Measurements from ENCODE around the gene B4GALNT2. TPM values are rescaled to one million over a fixed set of nuclear protein-coding genes. Genes with fewer than 3 reads are reported as not detected.

The B4GALNT2 gene
- polyA plus RNA-seq, 1 experiment: 0.12 TPM

DNA sequence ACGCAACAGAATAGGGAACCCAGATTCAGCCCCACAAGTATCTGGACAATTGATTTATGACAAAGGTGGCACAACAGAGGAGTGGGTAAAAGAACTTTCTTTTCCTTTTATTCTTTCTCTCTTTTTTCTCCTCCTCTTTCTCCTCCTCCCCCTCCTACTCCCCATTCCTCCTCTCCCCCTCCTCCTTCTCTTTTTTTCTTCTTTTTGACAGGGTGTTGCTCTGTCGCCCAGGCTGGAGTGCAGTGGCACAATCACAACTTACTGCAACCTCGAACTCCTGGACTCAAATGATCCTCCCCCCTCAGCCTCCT, 61.7 kb downstream of the B4GALNT2 start:
- H3K27me3 ChIP-seq (ENCODE audit: control insufficient read depth, insufficient read depth, low read length): no peaks in the 10 kb centered on the region
- POLR2A ChIA-PET: interaction anchor here (0.5 kb wide), 1 partner anchor 163 kb away, joined by 6 read pairs; no protein-coding TSS in a partner anchor
- H3K36me3 ChIP-seq (ENCODE audit: control insufficient read depth, insufficient read depth, low read length): no peaks in the 10 kb centered on the region
- DNase-seq (ENCODE audit: low read depth): no peak
- TF ChIP-seq, protein P1, sequence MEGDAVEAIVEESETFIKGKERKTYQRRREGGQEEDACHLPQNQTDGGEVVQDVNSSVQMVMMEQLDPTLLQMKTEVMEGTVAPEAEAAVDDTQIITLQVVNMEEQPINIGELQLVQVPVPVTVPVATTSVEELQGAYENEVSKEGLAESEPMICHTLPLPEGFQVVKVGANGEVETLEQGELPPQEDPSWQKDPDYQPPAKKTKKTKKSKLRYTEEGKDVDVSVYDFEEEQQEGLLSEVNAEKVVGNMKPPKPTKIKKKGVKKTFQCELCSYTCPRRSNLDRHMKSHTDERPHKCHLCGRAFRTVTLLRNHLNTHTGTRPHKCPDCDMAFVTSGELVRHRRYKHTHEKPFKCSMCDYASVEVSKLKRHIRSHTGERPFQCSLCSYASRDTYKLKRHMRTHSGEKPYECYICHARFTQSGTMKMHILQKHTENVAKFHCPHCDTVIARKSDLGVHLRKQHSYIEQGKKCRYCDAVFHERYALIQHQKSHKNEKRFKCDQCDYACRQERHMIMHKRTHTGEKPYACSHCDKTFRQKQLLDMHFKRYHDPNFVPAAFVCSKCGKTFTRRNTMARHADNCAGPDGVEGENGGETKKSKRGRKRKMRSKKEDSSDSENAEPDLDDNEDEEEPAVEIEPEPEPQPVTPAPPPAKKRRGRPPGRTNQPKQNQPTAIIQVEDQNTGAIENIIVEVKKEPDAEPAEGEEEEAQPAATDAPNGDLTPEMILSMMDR (IDR thresholded peaks at IDR 0.05; ENCODE audit: insufficient read depth, low read depth, low read length): no peak
- no peak overlapping the region for H3K4me3 ChIP-seq (ENCODE audit: low read depth, low read length)
- CTCF ChIA-PET: interaction anchor here (1.2 to 8.7 kb wide), 3 partner anchors 18 to 97 kb away, joined by 3 to 64 read pairs (median 5); no protein-coding TSS in a partner anchor

GRCh38 chr17:49195751-49196150, 63.2 kb downstream of the B4GALNT2 start:
- no peak for DNase-seq (ENCODE audit: low read depth)
- no peaks in the 10 kb centered on the region for H3K27me3 ChIP-seq (ENCODE audit: control insufficient read depth, insufficient read depth, low read length)
- no peaks in the 10 kb centered on the region for H3K36me3 ChIP-seq (ENCODE audit: control insufficient read depth, insufficient read depth, low read length)
- H3K4me3 ChIP-seq (ENCODE audit: low read depth, low read length): no peak overlapping the region
- TF ChIP-seq, protein P1 (IDR thresholded peaks at IDR 0.05; ENCODE audit: insufficient read depth, low read depth, low read length): no peak
- CTCF ChIA-PET: interaction anchor here (1.2 to 8.7 kb wide), 3 partner anchors 14 to 31 kb away, joined by 3 to 64 read pairs (median 5); partner anchors contain the start of genes ABI3 and GNGT2
- POLR2A ChIA-PET: no interaction called here

DNA sequence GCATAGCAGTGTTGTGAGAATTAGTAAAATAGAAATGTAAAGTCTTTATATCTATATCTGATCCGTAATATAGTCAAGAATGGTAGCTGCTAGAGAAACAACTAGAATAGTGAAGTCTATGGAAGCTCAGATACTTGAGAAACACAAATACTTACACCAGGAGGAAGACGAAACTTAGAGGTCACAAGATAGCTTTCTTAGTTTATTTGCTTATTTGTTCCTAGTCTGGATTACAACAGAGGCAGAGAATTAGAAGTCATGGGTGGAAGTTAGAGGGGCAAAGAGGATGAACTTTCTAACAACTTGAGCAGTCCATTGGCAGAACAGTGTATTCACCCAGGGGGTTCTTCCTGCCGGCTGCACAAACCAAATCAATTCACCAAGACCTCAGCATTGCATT, 64.0 kb downstream of the B4GALNT2 start:
- Histone ChIP-seq H3K4me3 (ENCODE audit: low read depth, low read length) (no peak overlapping the region), H3K27me3 (ENCODE audit: control insufficient read depth, insufficient read depth, low read length) (no peaks in the 10 kb centered on the region), H3K36me3 (ENCODE audit: control insufficient read depth, insufficient read depth, low read length) (no peaks in the 10 kb centered on the region)
- POLR2A ChIA-PET: no interaction called here
- DNase-seq (ENCODE audit: low read depth): no peak
- TF ChIP-seq, protein P1 (IDR thresholded peaks at IDR 0.05; ENCODE audit: insufficient read depth, low read depth, low read length): no peak
- CTCF ChIA-PET: interaction anchor here (0.6 to 8.7 kb wide), 2 partner anchors 30 to 577 kb away, joined by 3 to 64 read pairs; no protein-coding TSS in a partner anchor

DNA sequence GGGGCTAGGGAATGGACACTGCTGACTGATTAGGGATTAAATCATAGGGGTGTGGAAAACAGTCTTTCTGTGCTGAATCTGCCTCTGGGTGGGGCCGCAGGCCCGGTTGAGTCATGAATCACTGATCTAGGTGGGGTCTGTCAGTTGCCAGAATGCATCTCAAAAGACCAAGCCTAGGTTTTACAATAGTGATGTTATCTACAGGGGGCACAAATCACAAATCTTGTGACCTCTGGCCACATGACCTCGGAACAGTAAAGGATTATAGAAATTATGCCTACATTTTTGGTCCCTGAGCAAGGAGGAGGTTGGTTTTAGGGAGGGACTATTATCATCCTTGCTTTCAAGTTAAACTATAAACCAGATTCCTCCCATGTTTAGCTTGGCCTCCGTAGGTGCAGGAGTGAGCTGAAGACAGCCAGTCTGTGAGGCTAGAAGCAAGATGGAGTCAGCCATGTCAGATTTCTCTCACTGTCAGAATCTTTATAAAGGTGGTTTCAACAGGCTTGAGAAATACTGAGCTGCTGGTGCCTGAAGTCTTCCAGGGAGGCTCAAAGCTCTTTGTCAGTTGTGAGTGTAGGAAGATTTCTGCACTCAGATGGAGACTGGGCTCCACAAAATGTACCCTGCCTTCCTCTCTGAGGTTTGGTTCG, 64.9 kb downstream of the B4GALNT2 start:
- no peak for DNase-seq (ENCODE audit: low read depth)
- CTCF ChIA-PET: interaction anchor here (0.7 to 8.7 kb wide), 3 partner anchors 17 to 29 kb away, joined by 3 to 64 read pairs (median 4); no protein-coding TSS in a partner anchor

DNA sequence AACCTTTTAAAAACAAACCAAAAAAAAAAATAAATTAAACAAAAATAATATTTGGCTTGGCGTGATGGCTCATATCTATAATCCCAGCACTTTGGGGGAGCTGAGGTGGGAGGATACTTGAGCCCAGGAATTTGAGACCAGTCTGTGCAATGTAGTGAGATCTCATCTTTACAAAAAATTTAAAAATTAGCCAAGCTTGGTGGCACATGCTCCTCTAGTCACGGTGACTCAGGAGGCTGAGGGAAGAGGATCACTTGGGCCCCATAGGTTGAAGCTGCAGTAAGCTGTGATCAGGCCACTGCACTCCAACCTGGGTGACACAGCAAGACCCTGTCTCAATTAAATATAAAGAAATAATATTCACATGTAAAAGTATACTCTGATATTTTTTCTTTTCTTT, 65.6 kb downstream of the B4GALNT2 start:
- POLR2A ChIA-PET: no interaction called here
- Histone ChIP-seq H3K4me3 (ENCODE audit: low read depth, low read length) (no peak overlapping the region), H3K36me3 (ENCODE audit: control insufficient read depth, insufficient read depth, low read length) (no peaks in the 10 kb centered on the region), H3K27me3 (ENCODE audit: control insufficient read depth, insufficient read depth, low read length) (no peaks in the 10 kb centered on the region)
- no peak for DNase-seq (ENCODE audit: low read depth)
- TF ChIP-seq, protein P1 (IDR thresholded peaks at IDR 0.05; ENCODE audit: insufficient read depth, low read depth, low read length): no peak
- CTCF ChIA-PET: interaction anchor here (0.6 to 8.7 kb wide), 4 partner anchors 18 to 305 kb away, joined by 3 to 64 read pairs (median 4); no protein-coding TSS in a partner anchor

More for the DNA sequence above, 64.9 kb downstream of the B4GALNT2 start:
- POLR2A ChIA-PET: no interaction called here
- H3K27me3 ChIP-seq (ENCODE audit: control insufficient read depth, insufficient read depth, low read length): no peaks in the 10 kb centered on the region
- no peaks in the 10 kb centered on the region for H3K36me3 ChIP-seq (ENCODE audit: control insufficient read depth, insufficient read depth, low read length)
- H3K4me3 ChIP-seq (ENCODE audit: low read depth, low read length): no peak overlapping the region
- TF ChIP-seq, protein P1 (IDR thresholded peaks at IDR 0.05; ENCODE audit: insufficient read depth, low read depth, low read length): no peak
